ENCODE results near the gene AP3S1. TPM values are rescaled to one million over a fixed set of nuclear protein-coding genes. Genes with fewer than 3 reads are reported as not detected.

The AP3S1 gene
- total RNA-seq, 6 experiments from 2014 or later: 27.8 to 51.0 (median 40.4) TPM

DNA sequence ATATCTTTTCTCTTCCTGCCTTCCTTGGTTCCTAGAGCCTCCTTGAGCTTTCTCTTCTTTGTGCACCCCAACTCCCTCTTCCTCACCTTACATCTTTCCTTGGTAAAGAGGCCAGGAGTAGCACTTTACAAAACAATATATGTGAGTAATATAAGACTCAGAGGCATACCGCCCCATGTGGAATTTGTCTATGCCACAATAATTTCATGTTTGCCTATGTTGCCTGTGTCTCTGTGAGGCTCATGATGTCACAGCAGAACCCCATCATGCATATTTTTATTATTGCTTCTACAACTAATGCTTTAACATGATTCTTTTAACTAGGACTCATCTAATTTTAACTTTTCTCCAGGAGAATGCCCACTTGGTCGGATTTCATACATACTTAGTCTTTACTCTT is 105.5 kb downstream of the AP3S1 start:
- intact Hi-C loops (cut with DNase I): no loop called here
- Histone ChIP-seq H3K4me3 (no peak overlapping the region), H3K27me3 (no peaks in the 10 kb centered on the region), H3K4me1 (no peaks in the 10 kb centered on the region), H3K36me3 (no peaks in the 10 kb centered on the region), H3K27ac (no peak overlapping the region), H3K9me3 (no peaks in the 10 kb centered on the region)
- TF ChIP-seq, protein P1, sequence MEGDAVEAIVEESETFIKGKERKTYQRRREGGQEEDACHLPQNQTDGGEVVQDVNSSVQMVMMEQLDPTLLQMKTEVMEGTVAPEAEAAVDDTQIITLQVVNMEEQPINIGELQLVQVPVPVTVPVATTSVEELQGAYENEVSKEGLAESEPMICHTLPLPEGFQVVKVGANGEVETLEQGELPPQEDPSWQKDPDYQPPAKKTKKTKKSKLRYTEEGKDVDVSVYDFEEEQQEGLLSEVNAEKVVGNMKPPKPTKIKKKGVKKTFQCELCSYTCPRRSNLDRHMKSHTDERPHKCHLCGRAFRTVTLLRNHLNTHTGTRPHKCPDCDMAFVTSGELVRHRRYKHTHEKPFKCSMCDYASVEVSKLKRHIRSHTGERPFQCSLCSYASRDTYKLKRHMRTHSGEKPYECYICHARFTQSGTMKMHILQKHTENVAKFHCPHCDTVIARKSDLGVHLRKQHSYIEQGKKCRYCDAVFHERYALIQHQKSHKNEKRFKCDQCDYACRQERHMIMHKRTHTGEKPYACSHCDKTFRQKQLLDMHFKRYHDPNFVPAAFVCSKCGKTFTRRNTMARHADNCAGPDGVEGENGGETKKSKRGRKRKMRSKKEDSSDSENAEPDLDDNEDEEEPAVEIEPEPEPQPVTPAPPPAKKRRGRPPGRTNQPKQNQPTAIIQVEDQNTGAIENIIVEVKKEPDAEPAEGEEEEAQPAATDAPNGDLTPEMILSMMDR (IDR thresholded peaks at IDR 0.05): no peak
- no peak for TF ChIP-seq POLR2A (IDR thresholded peaks at IDR 0.05)
- ATAC-seq (no peak), DNase-seq (no peak)
- WGBS (ENCODE audit: insufficient coverage, low coverage, low lambda C conversion rate, missing lambda C conversion rate): 66% methylated on average over 2 of the region's 2 CpGs

GRCh38 chr5:115948091-115948534 is 106.4 kb downstream of the AP3S1 start:
- Histone ChIP-seq H3K9me3 (no peaks in the 10 kb centered on the region), H3K4me3 (no peak overlapping the region), H3K27ac (no peak overlapping the region), H3K36me3 (no peaks in the 10 kb centered on the region), H3K4me1 (no peaks in the 10 kb centered on the region), H3K27me3 (no peaks in the 10 kb centered on the region)
- ATAC-seq (no peak), DNase-seq (no peak)
- WGBS (ENCODE audit: insufficient coverage, low coverage, low lambda C conversion rate, missing lambda C conversion rate): 50% methylated on average over 3 of the region's 3 CpGs
- TF ChIP-seq POLR2A (IDR thresholded peaks at IDR 0.05): no peak
- TF ChIP-seq, protein P1 (IDR thresholded peaks at IDR 0.05): no peak
- intact Hi-C loops (cut with DNase I): no loop called here

GRCh38 chr5:115949096-115949495 is 107.4 kb downstream of the AP3S1 start:
- no peak for TF ChIP-seq POLR2A (IDR thresholded peaks at IDR 0.05)
- TF ChIP-seq, protein P1 (IDR thresholded peaks at IDR 0.05): no peak
- DNase-seq (no peak), ATAC-seq (no peak)
- no peaks in the 10 kb centered on the region for H3K9me3 ChIP-seq
- no peaks in the 10 kb centered on the region for H3K36me3 ChIP-seq
- WGBS (ENCODE audit: insufficient coverage, low coverage, low lambda C conversion rate, missing lambda C conversion rate): 67% methylated on average over 1 of the region's 1 CpG
- intact Hi-C loops (cut with DNase I): no loop called here
- H3K27me3 ChIP-seq: no peaks in the 10 kb centered on the region
- no peak overlapping the region for H3K4me3 ChIP-seq
- no peaks in the 10 kb centered on the region for H3K4me1 ChIP-seq
- no peak overlapping the region for H3K27ac ChIP-seq

GRCh38 chr5:115952588-115952987 is 110.9 kb downstream of the AP3S1 start:
- Histone ChIP-seq H3K27me3 (no peaks in the 10 kb centered on the region), H3K4me3 (no peak overlapping the region), H3K36me3 (no peaks in the 10 kb centered on the region), H3K9me3 (no peaks in the 10 kb centered on the region), H3K27ac (no peak overlapping the region), H3K4me1 (no peaks in the 10 kb centered on the region)
- WGBS (ENCODE audit: insufficient coverage, low coverage, low lambda C conversion rate, missing lambda C conversion rate): 82% methylated on average over 4 of the region's 4 CpGs
- intact Hi-C loops (cut with DNase I): no loop called here
- ATAC-seq: no peak
- TF ChIP-seq POLR2A (IDR thresholded peaks at IDR 0.05): no peak
- TF ChIP-seq, protein P1 (IDR thresholded peaks at IDR 0.05): no peak
- no peak for DNase-seq

DNA sequence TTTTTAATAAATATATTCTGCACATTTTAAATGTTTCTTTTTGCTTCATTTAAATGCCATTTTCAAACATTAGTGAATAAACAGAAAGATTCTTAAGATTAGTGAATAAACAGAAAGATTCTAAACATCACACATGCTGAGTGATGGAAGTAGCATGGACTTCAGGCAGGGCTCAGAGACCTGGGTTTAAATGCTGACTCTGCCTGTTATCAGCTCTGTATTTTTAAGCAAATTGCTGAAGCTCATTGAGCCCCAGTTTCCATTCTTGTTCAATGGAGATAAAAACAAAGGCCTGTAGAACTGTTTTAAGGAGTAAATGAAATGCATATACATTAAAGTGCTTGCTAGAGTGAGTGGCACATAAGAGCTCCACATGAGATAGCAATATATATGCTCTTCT is 112.4 kb downstream of the AP3S1 start:
- no peak overlapping the region for H3K27ac ChIP-seq
- H3K4me3 ChIP-seq: no peak overlapping the region
- ATAC-seq: no peak
- H3K36me3 ChIP-seq: no peaks in the 10 kb centered on the region
- H3K27me3 ChIP-seq: no peaks in the 10 kb centered on the region
- DNase-seq: no peak
- TF ChIP-seq, protein P1 (IDR thresholded peaks at IDR 0.05): no peak
- no peak for TF ChIP-seq POLR2A (IDR thresholded peaks at IDR 0.05)
- no peaks in the 10 kb centered on the region for H3K9me3 ChIP-seq
- H3K4me1 ChIP-seq: no peaks in the 10 kb centered on the region
- intact Hi-C loops (cut with DNase I): no loop called here

Data from right lobe of liver (tissue), 6 donors.